GM18868 (cell line): ENCODE results near the gene ME3.

ENCODE experiments used
- ATAC-seq: cut with Tn5 transposase; IDR thresholded peaks from one replicate; pipeline ENCODE4 v1.9.1; 2021; ENCODE audit warnings: mild to moderate bottlenecking, moderate library complexity; ENCODE audit not compliant: unreplicated experiment

Gene ME3

GRCh38 chr11:86519064-86519911 is 153.1 kb downstream of the ME3 start:
- no peak for ATAC-seq

- no peak for ATAC-seq
Observed at GRCh38 chr11:86518211-86518610, 154.2 kb downstream of the ME3 start.

- no peak for ATAC-seq
Observed at GRCh38 chr11:86517557-86517956, 154.9 kb downstream of the ME3 start.

GRCh38 chr11:86515297-86516094 is 156.9 kb downstream of the ME3 start:
- ATAC-seq = no peak

- peak; percentile 65 for ATAC-seq
Observed at GRCh38 chr11:86514453-86514852, 158.0 kb downstream of the ME3 start.

GRCh38 chr11:86513746-86514373 is 158.6 kb downstream of the ME3 start:
- ATAC-seq = no peak

GRCh38 chr11:86513138-86513537 is 159.3 kb downstream of the ME3 start:
- ATAC-seq = no peak

- peak; percentile 83 for ATAC-seq
Observed at GRCh38 chr11:86511086-86511551, 161.3 kb downstream of the ME3 start.

- ATAC-seq = no peak
Observed at GRCh38 chr11:86510674-86511073, 161.7 kb downstream of the ME3 start.

GRCh38 chr11:86510097-86510496 is 162.3 kb downstream of the ME3 start:
- ATAC-seq = no peak

GRCh38 chr11:86509588-86509974 is 162.8 kb downstream of the ME3 start:
- no peak for ATAC-seq

GRCh38 chr11:86508604-86509587 is 163.5 kb downstream of the ME3 start:
- no peak for ATAC-seq

- no peak for ATAC-seq
Observed at GRCh38 chr11:86507249-86507845, 165.1 kb downstream of the ME3 start.

- ATAC-seq = no peak
Observed at GRCh38 chr11:86506235-86506634, 166.2 kb downstream of the ME3 start.

- no peak for ATAC-seq
Observed at GRCh38 chr11:86503131-86503530, 169.3 kb downstream of the ME3 start.

- ATAC-seq = no peak
Observed at GRCh38 chr11:86502137-86502642, 170.2 kb downstream of the ME3 start.

- no peak for ATAC-seq
Observed at GRCh38 chr11:86500500-86501140, 171.8 kb downstream of the ME3 start.

- no peak for ATAC-seq
Observed at GRCh38 chr11:86499723-86500129, 172.7 kb downstream of the ME3 start.

- no peak for ATAC-seq
Observed at GRCh38 chr11:86497836-86498235, 174.6 kb downstream of the ME3 start.
